Mesothelial cell of epicardium (in vitro differentiated cells): ENCODE data around the gene TCOF1. TPM values are rescaled to one million over a fixed set of nuclear protein-coding genes. Genes with fewer than 3 reads are reported as not detected.

Experiments used
- DNase-seq, 2 experiments: peaks; one replicate each; pipeline ENCODE4 v3.0.0; 2021; ENCODE audit warnings: low spot score in 2 of 2; ENCODE audit not compliant: unreplicated experiment in 2 of 2
- H3K27ac Mint-ChIP-seq: 2 replicates; pipeline ENCODE4 v1.8.0; 2021; ENCODE audit warnings: mixed read lengths
- H3K27me3 Mint-ChIP-seq: 2 replicates; pipeline ENCODE4 v1.8.0; 2021; ENCODE audit warnings: low read depth, mixed read lengths
- H3K36me3 Mint-ChIP-seq: 2 replicates; pipeline ENCODE4 v1.8.0; 2021; ENCODE audit warnings: mixed read lengths
- H3K4me1 Mint-ChIP-seq: 2 replicates; pipeline ENCODE4 v1.8.0; 2021; ENCODE audit warnings: mixed read lengths
- H3K4me3 Mint-ChIP-seq: 2 replicates; pipeline ENCODE4 v1.8.0; 2021; ENCODE audit warnings: mild to moderate bottlenecking, moderate library complexity, mixed read lengths
- H3K9me3 Mint-ChIP-seq: 2 replicates; pipeline ENCODE4 v1.8.0; 2021; ENCODE audit warnings: mixed read lengths
- total RNA-seq: library from RNA; stranded (reverse); gene quantifications from 3 replicates; pipeline ENCODE4 v1.2.1, GENCODE V29; 2021
- TF ChIP-seq, protein P1 (sequence below): fragments of 200-600 bp; sonication (generic); IDR thresholded peaks from one replicate; pipeline ENCODE4 v1.5.0; 2021; ENCODE audit warnings: antibody characterized with exemption; ENCODE audit not compliant: unreplicated experiment

Gene TCOF1
- total RNA-seq, 1 donor from 2014 or later = 58.8 TPM

DNA sequence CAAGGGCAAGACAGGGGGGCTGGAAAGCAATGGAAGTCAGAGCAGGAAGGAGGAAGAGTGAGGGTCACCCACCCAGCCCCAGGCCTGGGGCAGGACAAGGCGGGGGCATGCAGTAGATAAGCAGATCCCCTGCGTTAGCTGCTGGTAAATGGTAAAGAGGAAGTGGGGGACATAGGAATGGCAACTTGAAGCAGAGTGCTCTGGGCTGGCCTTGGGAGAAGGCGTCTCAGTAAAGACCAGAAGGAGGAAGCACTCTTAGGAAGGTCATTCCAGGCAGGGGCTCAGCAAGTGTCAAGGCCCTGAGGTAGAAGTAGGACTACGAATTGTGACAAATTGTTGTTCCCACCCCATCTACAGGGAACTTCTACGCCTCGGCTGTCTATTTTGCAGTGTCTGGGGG, 15.1 kb downstream of the TCOF1 start:
- Mint-ChIP-seq H3K27ac (no peak overlapping the region), H3K27me3 (no peaks in the 10 kb centered on the region), H3K4me3 (no peak overlapping the region), H3K36me3 (peaks cover 53% of the 10 kb centered on the region), H3K9me3 (no peaks in the 10 kb centered on the region), H3K4me1 (peaks cover 7% of the 10 kb centered on the region)
- TF ChIP-seq, protein P1, sequence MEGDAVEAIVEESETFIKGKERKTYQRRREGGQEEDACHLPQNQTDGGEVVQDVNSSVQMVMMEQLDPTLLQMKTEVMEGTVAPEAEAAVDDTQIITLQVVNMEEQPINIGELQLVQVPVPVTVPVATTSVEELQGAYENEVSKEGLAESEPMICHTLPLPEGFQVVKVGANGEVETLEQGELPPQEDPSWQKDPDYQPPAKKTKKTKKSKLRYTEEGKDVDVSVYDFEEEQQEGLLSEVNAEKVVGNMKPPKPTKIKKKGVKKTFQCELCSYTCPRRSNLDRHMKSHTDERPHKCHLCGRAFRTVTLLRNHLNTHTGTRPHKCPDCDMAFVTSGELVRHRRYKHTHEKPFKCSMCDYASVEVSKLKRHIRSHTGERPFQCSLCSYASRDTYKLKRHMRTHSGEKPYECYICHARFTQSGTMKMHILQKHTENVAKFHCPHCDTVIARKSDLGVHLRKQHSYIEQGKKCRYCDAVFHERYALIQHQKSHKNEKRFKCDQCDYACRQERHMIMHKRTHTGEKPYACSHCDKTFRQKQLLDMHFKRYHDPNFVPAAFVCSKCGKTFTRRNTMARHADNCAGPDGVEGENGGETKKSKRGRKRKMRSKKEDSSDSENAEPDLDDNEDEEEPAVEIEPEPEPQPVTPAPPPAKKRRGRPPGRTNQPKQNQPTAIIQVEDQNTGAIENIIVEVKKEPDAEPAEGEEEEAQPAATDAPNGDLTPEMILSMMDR = no peak
- DNase-seq = no peak

DNA sequence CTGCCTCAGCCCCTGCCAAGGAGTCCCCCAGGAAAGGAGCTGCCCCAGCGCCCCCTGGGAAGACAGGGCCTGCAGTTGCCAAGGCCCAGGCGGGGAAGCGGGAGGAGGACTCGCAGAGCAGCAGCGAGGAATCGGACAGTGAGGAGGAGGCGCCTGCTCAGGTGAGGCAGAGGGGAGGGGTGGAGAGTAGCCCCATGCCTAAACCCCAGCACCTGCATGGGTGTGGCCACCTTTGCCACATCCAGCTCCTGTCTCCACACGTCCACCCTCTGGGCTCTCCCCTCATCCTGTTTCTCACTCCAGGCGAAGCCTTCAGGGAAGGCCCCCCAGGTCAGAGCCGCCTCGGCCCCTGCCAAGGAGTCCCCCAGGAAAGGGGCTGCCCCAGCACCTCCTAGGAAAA, 17.2 kb downstream of the TCOF1 start:
- no peak overlapping the region for H3K27ac Mint-ChIP-seq
- no peak for DNase-seq
- no peaks in the 10 kb centered on the region for H3K9me3 Mint-ChIP-seq
- peaks cover 14% of the 10 kb centered on the region for H3K4me1 Mint-ChIP-seq
- peaks cover 58% of the 10 kb centered on the region for H3K36me3 Mint-ChIP-seq
- H3K27me3 Mint-ChIP-seq = no peaks in the 10 kb centered on the region
- TF ChIP-seq, protein P1 = no peak
- H3K4me3 Mint-ChIP-seq = no peak overlapping the region

DNA sequence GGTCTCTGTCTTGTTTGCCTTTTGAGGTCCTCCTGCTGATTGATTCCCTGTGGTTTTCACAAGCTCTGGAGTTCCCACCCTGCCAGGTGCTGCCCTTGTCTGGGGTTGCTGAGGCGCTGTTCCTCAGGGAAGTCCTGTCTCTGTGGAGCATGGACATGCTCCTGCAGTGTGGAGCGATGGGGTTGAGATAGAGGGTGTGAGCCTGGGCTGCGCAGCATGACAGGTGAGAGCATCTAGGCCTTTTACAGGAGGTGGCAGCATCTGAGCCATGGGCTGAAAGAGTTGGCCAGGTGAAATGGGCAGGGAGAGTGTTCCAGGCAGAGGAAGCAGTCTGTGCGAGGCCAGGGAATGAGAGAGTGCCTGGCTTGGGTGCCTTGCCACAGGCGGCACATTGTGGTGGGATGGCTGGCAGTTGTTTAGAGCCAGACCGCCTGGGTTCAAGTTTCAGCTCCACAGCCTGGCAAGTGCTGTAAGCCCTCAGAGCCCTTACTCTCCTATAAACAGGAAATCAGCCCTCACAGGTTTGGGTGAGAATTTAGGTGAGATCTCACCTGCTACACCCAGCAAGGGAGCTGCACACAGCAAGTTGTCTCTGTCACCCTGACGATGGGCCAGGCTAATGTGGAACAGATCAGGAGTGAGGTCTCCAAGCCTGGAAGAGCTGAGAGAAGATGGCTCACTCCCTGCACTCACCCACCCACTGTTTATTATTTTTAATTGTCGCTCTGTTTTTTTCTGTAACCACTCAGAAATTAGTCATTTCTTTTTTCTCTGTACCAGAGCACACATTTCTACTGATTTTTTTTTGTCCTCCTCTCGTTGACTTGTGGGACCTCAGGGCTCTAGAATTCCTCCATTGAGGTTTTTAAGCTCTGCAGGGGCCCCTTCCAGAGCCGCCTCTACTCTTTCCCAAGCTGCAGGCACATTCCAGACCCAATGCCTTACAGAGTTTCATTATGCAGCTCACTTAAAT, 19.6 kb downstream of the TCOF1 start:
- no peaks in the 10 kb centered on the region for H3K27me3 Mint-ChIP-seq
- peak overlapping the region; percentile 85 for H3K27ac Mint-ChIP-seq
- no peaks in the 10 kb centered on the region for H3K9me3 Mint-ChIP-seq
- H3K36me3 Mint-ChIP-seq = peaks cover 50% of the 10 kb centered on the region
- H3K4me1 Mint-ChIP-seq = peaks cover 14% of the 10 kb centered on the region
- DNase-seq = no peak
- TF ChIP-seq, protein P1 = no peak
- no peak overlapping the region for H3K4me3 Mint-ChIP-seq

DNA sequence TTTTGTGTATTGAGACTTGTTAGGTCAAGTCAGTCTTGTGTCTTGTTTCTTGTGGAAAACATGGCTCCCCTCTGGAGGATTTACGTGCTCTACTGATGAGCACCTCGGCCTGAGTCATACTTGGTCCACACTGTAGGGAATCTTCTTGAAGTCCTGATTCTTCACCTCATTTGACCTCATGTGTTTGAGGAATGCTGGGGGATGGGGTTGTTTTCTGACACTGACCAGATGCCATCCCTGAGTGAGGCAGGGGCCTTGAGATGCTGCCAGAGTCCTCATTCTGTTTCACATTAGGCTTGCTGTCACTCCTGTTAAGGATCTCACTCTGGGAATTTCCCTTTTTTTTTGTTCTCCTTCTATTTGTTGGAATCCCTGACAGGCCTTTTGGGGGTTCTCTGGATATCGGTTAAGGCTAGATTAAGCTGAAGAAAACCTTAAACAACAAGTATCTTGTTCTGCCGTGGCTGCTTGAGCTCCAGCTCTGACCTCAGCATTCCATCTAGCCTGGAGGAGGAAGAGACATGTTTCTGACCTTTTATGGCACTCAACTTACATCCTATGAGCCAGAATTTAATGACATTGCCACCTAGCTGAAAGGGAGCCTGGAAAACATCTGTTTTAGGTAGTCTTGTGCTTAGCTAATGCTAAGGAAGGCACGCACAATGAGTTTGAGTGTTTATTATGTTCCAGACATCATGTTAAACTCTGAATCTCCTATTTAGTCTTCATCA, 20.6 kb downstream of the TCOF1 start:
- H3K9me3 Mint-ChIP-seq = no peaks in the 10 kb centered on the region
- no peaks in the 10 kb centered on the region for H3K27me3 Mint-ChIP-seq
- H3K36me3 Mint-ChIP-seq = peaks cover 42% of the 10 kb centered on the region
- H3K4me3 Mint-ChIP-seq = no peak overlapping the region
- TF ChIP-seq, protein P1 = no peak
- H3K27ac Mint-ChIP-seq = peak overlapping the region; percentile 85
- no peak for DNase-seq
- peaks cover 14% of the 10 kb centered on the region for H3K4me1 Mint-ChIP-seq

GRCh38 chr5:150384701-150385100, 27.2 kb downstream of the TCOF1 start:
- Mint-ChIP-seq H3K27ac (no peak overlapping the region), H3K4me3 (no peak overlapping the region), H3K9me3 (no peaks in the 10 kb centered on the region), H3K36me3 (peaks cover 18% of the 10 kb centered on the region), H3K27me3 (no peaks in the 10 kb centered on the region), H3K4me1 (no peaks in the 10 kb centered on the region)
- TF ChIP-seq, protein P1 = no peak
- DNase-seq = no peak
